Measurements from ENCODE around the gene ACTMAP.
"Not testable (repeated sequence)": the region's sequence is repeated elsewhere in the genome, so short reads cannot be mapped to it uniquely, and the experiment has no call there.

GRCh38 chr19:40730065-40730464 is 20.2 kb downstream of the ACTMAP start:
- TF ChIP-seq, protein P1, sequence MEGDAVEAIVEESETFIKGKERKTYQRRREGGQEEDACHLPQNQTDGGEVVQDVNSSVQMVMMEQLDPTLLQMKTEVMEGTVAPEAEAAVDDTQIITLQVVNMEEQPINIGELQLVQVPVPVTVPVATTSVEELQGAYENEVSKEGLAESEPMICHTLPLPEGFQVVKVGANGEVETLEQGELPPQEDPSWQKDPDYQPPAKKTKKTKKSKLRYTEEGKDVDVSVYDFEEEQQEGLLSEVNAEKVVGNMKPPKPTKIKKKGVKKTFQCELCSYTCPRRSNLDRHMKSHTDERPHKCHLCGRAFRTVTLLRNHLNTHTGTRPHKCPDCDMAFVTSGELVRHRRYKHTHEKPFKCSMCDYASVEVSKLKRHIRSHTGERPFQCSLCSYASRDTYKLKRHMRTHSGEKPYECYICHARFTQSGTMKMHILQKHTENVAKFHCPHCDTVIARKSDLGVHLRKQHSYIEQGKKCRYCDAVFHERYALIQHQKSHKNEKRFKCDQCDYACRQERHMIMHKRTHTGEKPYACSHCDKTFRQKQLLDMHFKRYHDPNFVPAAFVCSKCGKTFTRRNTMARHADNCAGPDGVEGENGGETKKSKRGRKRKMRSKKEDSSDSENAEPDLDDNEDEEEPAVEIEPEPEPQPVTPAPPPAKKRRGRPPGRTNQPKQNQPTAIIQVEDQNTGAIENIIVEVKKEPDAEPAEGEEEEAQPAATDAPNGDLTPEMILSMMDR (IDR thresholded peaks at IDR 0.05; ENCODE audit: poor library complexity), result not testable (repeated sequence)
- TF ChIP-seq EZH2 (IDR thresholded peaks at IDR 0.05; ENCODE audit: borderline replicate concordance); EZH2phosphoT487 (IDR thresholded peaks at IDR 0.05; ENCODE audit: low read depth, severe bottlenecking, unreplicated experiment): not testable (repeated sequence)
